ENCODE data around the gene PPP1R36.
"Not testable (repeated sequence)": the region's sequence is repeated elsewhere in the genome, so short reads cannot be mapped to it uniquely, and the experiment has no call there.

The PPP1R36 gene

DNA sequence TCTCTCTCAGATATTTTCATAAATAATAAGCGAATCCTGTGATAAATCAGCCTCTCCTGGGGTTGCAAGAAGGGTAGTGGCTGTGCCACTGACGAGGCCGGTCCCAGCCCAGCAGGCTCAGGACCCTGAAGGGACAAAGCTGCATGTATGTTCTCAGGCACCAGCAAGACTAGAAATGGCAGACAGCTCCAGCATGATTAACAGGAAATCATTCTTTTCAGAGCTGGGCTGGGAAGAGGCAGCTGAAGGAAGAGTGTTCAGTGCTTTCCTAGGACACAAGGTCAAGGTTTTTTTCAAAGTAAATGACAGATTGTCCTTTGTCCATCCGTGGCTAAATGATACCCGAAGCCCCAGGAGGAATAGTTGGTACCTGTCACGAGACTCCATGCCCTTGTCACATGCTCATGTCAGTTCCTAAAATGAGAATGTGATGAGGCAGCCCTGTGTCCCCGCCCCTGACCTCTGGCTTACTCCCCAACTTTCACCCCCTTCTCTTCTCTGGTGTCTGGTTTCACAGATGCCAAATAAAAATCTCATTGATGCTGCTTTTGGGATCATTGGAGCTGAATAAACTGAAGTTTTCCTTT lies 65.1 kb downstream of the PPP1R36 start:
- DNase-seq: peak; percentile 72

DNA sequence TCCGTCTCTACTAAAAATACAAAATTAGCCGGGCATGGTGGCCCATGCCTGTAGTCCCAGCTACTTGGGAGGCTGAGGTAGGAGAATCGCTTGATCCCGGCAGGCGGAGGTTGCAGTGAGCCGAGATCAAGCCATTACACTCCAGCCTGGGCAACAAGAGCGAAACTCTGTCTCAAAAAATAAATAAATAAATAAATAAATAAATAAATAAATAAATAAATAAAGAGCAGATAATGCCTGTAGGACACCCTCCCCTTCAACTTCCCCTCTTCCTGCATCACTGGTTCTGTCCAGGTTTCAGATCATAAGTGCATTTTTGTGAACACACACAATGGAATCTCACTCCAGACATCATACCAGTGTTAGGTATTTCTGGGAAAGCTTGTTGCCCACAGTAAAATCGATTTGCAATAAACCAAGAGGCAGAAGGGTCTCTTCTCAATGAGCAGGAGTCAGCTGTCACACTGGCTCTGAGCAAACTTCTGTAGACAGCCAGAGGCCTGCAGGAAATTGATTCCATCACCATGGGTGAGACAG lies 68.2 kb downstream of the PPP1R36 start:
- DNase-seq: not testable (repeated sequence)

DNA sequence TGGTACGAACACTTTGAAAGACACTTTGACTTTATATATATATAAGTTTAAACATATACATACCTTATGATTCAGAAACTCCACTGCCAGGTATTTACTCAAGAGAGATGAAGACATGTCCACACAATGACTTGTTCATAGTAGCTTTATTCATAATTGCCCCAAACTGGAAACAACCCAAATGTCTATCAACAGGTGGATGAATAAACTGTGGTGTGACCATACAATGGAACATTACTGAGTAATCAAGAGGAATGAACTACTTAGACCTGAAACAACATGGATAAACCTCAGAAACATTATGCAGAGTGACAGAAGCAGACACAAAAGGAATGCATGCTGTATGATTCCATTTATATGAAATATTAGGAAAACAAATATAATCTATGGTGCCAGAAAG lies 71.1 kb downstream of the PPP1R36 start:
- no peak for DNase-seq

DNA sequence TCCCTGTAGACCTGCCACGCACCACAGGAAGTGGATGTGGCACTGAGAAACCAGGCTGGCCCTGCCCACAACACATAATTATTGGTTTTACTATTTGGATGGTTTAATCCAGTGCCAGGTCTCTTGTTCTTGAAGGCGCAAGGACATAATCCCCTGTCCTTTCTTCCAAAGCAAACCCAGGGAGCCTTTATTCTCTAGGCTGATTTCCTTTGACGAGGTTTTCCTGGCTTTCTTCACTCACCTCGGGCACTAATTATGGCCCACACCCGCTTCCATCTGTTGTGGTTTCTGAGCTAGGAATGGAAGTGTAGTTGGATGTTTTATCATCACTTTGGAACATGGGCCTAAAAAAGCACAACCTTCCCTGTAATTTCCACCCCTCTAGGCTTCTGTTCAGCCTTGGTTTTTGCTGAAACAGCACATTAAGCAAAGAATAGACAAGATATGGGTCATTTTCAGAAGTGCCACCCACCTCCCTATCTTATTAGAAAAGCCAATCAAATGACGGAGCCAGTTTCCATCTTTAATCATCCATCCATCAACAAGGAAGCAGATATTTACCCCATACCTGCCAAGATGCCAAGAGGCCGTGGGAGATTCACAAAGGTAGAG lies 73.9 kb downstream of the PPP1R36 start:
- DNase-seq: peak; percentile 98

DNA sequence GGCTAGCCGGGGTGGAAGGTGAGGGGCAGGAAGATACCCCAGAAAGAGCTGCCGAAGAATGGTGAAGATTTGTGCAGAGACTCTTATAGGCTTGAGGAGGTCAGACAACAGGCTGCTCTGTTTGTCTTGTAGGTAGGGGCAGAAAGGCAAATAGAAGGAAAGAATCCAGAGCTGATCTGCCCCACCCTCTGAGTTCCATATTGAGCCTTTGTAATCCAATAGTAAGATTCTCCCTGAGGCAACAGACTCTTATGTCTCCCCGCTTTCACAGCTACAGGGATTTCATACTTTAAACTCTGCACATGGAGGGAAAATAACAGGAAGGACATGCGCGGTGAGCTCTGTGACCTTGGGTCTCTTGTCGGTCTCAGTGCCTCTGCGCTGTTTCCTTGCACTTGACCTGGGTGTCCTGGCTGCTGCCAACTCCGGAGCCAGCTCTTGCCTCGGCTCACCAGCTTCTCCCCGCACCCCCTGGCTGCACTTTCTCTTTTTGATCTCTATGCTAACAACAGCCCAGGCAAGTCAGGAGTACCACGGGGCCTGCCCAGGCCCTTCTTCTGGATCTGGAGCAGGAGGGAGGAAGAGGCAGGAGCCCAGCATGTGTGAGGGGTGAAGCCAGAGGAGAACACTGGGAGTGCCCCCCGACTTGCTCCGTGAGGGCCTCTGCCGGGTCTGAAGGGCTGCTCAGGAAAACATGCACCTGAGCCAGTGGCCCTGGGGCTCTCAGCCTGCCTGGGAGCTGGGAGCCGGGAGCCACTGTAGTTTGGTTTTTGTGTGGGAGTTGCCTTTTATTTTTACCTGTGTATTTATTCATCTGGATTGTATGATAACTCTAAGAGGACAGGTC lies 75.8 kb downstream of the PPP1R36 start:
- DNase-seq: peak; percentile 93

DNA sequence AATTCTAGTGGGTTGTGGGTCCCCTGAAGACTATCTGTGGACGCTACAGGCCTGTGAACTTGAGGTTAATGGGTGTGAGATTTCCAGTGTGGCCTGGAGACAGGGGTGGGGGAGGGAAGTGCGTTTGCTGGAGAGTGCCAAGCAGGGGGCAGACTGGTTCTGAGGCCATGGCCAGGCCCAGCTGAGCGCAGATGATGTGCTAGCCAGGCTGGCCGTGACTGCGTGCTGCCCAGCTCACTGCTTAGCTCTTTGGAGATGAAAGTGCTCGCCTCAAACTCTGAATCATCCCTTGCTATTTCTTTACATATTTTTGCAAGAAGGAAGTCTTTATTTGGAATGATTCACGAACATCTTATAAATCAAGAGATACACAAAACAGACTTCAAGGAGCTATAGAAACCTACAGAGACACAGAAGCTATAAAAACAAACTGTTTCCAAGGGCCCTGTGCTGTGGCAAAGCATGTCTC lies 79.2 kb downstream of the PPP1R36 start:
- DNase-seq: no peak

DNA sequence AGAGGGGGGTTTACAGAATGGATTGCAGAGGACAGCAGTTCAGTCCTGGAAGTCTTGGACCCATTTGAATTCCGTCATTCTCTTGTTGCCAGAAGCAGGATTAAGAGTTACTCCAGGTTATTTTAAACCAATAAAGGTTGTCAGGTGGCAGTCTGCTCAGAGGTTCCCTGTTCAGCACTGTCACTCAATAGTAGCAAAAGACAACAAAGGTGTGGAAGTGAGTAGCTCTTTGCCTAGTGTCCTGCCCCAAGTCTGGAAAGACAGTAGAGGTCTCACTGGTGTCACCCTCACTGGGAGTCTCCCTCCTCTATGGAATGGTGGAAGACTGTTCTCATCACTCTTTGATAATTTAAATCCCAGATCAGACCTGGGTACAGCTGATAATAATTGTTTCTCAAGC lies 81.0 kb downstream of the PPP1R36 start:
- no peak for DNase-seq

DNA sequence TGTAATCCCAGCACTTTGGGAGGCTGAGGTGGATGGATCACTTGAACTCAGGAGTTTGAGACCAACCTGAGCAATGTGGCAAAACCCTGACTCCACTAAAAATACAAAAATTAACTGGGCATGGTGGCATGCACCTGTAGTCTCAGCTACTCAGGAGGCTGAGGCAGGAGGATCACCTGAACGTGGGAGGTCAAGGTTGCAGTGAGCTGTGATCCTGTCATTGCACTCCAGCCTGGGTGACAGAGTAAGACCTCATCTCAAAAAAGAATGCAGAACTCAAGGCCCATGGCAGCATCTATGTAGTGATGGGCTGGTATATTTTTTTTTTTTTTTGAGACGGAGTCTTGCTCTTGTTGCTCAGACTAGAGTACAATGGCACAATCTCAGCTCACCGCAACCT lies 81.5 kb downstream of the PPP1R36 start:
- not testable (repeated sequence) for DNase-seq

DNA sequence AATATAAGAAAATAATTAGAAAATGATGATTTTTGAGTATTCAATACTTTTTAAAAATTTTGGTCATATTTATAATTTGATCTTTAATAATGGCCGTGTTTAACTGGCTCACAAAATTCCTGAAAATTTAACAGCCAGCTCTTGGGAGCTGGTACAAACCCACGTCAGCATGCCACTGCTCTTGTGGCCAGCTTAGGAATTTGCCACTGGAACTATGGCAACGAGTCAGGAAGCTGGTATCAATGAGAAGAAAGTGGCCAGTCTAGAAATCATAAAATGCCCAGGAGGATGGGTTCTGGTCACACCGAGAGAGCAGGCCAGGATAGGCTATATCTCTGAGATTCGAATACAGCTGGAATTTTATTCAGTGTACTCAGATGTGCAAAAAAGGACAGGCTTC lies 82.3 kb downstream of the PPP1R36 start:
- no peak for DNase-seq

DNA sequence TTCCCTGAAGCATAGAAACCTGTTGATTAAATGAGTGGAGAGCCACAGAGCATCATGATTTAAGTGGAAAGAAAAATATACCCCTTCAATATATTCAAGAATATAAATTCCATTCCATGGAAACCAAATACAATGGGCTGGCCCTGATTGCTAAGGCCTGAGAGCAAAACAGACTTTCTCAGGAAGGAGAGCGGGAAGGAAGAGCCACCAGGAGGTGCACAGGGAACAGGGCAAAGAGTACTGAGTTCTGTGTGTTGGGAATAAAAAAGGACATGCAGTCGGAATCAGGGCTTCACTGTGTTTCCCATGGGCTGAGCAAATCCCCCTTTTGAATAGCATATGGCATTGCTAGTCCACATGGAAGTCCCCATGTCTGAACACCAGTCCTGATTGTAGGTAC lies 84.8 kb downstream of the PPP1R36 start:
- DNase-seq: peak; percentile 58

DNA sequence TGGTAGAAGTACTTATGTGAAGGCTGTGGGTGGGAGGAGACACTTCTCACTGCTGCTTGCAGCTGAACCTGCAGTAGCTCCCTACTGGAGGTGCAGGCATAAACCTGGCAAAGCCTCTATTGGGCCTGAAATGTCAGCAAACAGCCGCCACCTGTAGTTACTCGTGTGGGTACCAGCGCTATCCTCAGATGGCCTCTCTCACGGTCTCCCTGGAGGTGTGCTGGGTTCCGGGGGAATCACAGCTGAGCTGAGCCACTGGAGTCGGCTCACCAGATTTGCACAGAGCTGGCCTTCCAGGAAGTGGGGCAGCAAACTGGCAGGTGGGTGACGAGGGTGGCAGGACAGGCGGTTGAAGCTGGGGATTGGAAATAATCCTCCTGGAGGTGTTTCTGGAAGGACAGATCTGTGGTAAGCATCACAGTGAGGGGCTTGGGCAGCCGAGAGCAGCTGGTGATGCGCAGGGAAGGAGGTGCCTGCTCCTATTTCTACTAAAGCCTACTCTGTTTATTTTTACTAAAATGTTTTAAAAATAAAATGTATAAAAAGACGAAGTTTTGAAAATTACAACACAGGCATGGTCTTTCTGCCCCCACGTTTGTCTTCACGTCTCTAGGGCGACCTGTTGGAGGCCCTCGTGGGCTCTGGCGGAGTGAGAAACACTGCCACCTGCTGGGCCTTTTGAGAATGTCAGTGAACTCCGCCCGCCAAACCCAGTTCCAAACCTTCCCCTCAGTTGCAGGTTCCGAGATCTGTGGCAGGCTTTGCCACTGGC lies 86.6 kb downstream of the PPP1R36 start:
- peak; percentile 87 for DNase-seq

DNA sequence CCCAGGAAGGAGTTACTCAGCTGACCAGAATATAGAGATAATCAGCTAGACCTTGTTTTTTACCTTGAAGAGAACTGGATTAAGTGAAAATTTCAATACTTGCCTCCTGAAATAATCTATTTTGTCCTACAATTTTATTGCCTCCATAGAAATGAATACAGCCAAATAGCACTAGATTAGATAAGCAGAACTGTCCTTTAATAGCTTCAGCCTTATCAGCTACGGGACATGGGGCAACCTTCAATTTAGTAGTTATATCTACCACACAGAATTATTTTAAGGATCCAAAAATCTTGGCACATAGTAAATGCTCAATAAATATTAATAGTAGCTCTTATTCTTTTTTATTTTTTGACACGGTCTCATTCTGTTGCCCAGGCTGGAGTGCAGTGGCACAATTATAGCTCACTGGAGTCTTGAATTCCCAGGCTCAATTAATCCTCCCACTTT lies 87.2 kb downstream of the PPP1R36 start:
- DNase-seq: no peak

DNA sequence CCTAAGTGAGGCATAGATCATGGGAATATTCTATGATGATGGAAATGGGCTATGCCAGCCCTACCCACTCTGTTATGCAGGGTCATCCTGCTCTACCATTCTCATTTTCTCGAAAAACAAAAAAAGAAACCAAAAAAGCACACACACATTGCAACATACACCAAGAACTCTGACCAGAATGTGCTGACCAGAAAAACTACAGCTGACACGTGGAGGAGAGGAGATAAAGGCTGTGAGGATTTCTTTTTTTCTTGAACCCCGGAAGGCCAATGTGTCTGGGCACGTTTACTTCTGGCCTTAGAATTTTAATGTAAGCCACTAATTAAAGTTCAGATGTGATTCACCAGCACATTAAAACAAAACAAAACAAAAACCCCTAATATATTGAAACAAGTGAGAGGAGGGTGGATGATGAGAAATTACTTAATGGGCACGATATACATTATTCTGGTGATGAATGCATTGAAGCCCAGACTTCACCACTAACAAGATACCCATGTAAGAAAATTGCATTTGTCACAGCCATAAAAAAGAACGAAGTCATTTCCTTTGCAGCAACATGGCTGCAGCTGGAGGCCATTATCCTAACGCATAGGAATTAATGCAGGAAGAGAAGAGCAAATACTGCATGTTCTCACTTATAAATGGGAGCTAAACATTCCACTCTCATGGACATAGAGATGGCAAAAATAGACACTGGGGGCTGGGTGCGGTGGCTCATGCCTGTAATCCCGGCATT lies 88.1 kb downstream of the PPP1R36 start:
- DNase-seq: peak; percentile 25

DNA sequence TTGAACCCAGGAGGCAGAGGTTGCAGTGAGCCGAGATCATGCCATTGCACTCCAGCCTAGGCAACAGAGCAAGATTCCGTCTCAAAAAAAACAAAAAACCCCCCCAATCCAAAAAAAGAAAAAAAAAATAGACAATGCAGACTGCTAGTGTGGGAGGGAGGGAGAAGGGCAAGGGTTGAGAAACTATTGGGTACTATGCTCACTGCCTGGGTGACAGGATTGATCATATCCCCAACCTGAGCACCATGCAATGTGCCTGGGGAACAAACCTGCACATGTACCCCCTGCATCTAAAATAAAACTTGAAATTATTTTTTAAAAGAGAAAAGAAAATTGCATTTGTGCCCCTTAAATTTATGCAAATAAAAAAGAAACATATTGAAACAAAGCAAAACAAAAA lies 88.9 kb downstream of the PPP1R36 start:
- DNase-seq: no peak
